HFF-Myc (cell line): ENCODE data around the gene IGSF9B.

ENCODE experiments used
- DNase-seq: peaks from one replicate; pipeline ENCODE4 v3.0.0-alpha.2; 2011; ENCODE audit warnings: low read depth; ENCODE audit errors: extremely low read depth
- H3K4me3 ChIP-seq: replicated peaks from 2 replicates; pipeline ENCODE4 v1.5.1; 2011; ENCODE audit warnings: low read depth, mild to moderate bottlenecking, control low read depth, low read length
- TF ChIP-seq, protein P1 (sequence below): IDR thresholded peaks from 2 replicates; pipeline ENCODE4 v1.5.1; 2012; ENCODE audit warnings: mild to moderate bottlenecking, low read depth, low read length, control low read depth; ENCODE audit errors: missing control alignments

IGSF9B gene

DNA sequence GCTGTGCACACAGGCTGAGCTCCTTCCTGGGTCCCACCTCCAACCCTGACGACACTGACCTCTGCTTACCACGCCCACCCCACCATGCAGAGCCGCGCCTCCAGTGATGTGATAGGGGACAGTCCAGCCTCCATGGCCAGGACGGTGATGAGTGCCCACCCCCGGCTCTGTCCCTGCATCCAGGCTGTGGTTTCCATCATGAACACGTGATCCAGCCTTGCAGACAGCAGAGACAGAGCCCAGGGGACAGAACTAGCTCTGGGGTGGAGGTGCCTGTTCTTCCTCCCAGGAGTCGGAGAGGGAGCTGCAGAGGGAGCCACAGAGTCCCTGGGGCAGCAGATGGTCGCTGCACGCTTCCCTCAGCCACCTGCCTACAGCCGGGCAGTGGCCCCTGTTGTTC lies 42.6 kb upstream of the IGSF9B start:
- no peak overlapping the region for H3K4me3 ChIP-seq
- no peak for DNase-seq
- TF ChIP-seq, protein P1, sequence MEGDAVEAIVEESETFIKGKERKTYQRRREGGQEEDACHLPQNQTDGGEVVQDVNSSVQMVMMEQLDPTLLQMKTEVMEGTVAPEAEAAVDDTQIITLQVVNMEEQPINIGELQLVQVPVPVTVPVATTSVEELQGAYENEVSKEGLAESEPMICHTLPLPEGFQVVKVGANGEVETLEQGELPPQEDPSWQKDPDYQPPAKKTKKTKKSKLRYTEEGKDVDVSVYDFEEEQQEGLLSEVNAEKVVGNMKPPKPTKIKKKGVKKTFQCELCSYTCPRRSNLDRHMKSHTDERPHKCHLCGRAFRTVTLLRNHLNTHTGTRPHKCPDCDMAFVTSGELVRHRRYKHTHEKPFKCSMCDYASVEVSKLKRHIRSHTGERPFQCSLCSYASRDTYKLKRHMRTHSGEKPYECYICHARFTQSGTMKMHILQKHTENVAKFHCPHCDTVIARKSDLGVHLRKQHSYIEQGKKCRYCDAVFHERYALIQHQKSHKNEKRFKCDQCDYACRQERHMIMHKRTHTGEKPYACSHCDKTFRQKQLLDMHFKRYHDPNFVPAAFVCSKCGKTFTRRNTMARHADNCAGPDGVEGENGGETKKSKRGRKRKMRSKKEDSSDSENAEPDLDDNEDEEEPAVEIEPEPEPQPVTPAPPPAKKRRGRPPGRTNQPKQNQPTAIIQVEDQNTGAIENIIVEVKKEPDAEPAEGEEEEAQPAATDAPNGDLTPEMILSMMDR, result no peak

GRCh38 chr11:133997554-133997953 lies 40.8 kb upstream of the IGSF9B start:
- TF ChIP-seq, protein P1, result no peak
- DNase-seq, result no peak
- H3K4me3 ChIP-seq, result no peak overlapping the region

GRCh38 chr11:133996671-133997070 lies 39.9 kb upstream of the IGSF9B start:
- no peak overlapping the region for H3K4me3 ChIP-seq
- DNase-seq, result no peak
- TF ChIP-seq, protein P1, result no peak

DNA sequence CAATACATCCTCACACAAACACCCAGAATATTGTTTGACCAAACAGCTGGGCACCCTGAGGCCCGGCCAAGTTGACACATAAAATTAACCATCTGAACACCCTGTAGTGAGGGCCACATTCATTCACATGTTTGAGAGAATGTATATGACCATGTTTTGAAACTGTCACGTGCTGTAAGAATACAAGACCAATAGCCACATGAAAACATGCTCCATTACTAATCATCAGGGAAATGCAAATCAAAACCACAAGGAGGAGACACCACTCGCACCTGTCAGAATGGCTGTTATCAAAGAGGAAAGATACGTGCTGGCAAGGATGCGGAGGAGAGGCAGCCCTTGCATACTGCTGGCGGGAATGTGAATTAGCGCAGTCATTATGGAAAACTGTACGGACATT lies 38.3 kb upstream of the IGSF9B start:
- TF ChIP-seq, protein P1, result no peak
- H3K4me3 ChIP-seq, result no peak overlapping the region
- DNase-seq, result no peak

DNA sequence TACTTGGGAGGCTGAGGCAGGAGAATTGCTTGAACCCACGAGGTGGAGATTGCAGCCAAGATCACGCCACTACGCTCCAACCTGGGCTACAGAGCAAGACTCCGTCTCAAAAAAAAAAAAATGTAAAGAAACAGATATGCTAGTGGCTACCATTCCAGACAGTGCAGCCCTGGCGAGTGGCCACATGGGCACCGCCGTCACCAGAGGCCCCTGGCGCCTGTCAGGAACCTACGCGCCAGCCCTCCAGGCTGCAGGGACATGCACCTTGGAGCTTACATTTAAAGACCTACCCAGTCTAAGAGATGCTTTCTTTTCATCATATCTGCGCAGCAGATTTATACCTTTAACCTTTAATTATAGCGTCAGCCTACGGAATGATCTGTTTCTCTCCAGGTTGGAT lies 37.2 kb upstream of the IGSF9B start:
- TF ChIP-seq, protein P1, result no peak
- no peak overlapping the region for H3K4me3 ChIP-seq
- no peak for DNase-seq

- no peak overlapping the region for H3K4me3 ChIP-seq
- no peak for DNase-seq
- TF ChIP-seq, protein P1, result no peak
Measured at GRCh38 chr11:133993107-133993506, 36.3 kb upstream of the IGSF9B start.

- H3K4me3 ChIP-seq, result no peak overlapping the region
- TF ChIP-seq, protein P1, result no peak
- DNase-seq, result no peak
Measured at GRCh38 chr11:133992121-133992520, 35.4 kb upstream of the IGSF9B start.
